HepG2 (cell line): ENCODE data around the gene CHST11.

Source experiments
- RFX3 ChIP-seq: IDR thresholded peaks from 2 replicates; pipeline ENCODE4 v1.6.1; 2016; ENCODE audit warnings: missing biosample characterization, missing genetic modification reagents
- SRSF9 ChIP-seq: fragments of 200-400 bp; formaldehyde crosslinking; IDR thresholded peaks from 2 replicates; pipeline ENCODE4 v1.6.1; 2018; ENCODE audit warnings: borderline replicate concordance, mild to moderate bottlenecking, low read depth, low read length; ENCODE audit not compliant: insufficient read depth, poor library complexity, severe bottlenecking
- ZNF768 ChIP-seq: sonication (generic); formaldehyde crosslinking; IDR thresholded peaks from 2 replicates; pipeline ENCODE4 v1.4.0; 2020; ENCODE audit warnings: missing genetic modification reagents
- TF ChIP-seq, protein P1 (sequence below), 2 experiments: IDR thresholded peaks; 2 replicates each; pipeline ENCODE4 v1.6.1; 2011 to 2012; ENCODE audit warnings: low read length in 2 of 2, borderline replicate concordance in 1 of 2, low read depth in 1 of 2, mild to moderate bottlenecking in 1 of 2, moderate library complexity in 1 of 2
- TF ChIP-seq, protein P2 (sequence below): sonication (generic); formaldehyde crosslinking; IDR thresholded peaks from 2 replicates; pipeline ENCODE4 v1.4.0; 2020; ENCODE audit warnings: mild to moderate bottlenecking, missing genetic modification reagents

DNA sequence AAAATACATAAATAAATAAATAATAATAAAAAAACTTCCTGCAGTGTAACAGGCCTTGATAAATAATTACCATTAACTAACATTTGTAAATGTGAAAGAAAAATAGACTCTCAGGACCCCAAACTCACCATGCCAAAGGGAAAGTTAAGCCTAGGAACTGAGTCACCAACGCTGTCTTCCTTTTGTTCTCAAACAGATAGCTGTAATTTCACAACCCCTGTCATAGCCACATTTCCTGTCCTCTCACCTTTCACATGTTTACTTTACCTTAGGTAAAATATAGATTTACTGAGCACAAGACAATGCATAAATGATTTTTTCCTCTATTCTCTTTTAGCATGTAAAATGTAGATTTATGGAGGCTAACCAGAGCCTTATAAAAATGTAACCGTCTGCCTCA is 35.9 kb upstream of the CHST11 start:
- TF ChIP-seq SRSF9 (no peak), RFX3 (no peak), ZNF768 (CRISPR knock-in tag) (no peak)
- TF ChIP-seq, protein P1, sequence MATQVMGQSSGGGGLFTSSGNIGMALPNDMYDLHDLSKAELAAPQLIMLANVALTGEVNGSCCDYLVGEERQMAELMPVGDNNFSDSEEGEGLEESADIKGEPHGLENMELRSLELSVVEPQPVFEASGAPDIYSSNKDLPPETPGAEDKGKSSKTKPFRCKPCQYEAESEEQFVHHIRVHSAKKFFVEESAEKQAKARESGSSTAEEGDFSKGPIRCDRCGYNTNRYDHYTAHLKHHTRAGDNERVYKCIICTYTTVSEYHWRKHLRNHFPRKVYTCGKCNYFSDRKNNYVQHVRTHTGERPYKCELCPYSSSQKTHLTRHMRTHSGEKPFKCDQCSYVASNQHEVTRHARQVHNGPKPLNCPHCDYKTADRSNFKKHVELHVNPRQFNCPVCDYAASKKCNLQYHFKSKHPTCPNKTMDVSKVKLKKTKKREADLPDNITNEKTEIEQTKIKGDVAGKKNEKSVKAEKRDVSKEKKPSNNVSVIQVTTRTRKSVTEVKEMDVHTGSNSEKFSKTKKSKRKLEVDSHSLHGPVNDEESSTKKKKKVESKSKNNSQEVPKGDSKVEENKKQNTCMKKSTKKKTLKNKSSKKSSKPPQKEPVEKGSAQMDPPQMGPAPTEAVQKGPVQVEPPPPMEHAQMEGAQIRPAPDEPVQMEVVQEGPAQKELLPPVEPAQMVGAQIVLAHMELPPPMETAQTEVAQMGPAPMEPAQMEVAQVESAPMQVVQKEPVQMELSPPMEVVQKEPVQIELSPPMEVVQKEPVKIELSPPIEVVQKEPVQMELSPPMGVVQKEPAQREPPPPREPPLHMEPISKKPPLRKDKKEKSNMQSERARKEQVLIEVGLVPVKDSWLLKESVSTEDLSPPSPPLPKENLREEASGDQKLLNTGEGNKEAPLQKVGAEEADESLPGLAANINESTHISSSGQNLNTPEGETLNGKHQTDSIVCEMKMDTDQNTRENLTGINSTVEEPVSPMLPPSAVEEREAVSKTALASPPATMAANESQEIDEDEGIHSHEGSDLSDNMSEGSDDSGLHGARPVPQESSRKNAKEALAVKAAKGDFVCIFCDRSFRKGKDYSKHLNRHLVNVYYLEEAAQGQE (IDR thresholded peaks at IDR 0.05; ENCODE audit: borderline replicate concordance in 1 of 2, low read depth in 1 of 2, low read length in 2 of 2): no peak
- TF ChIP-seq, protein P2, sequence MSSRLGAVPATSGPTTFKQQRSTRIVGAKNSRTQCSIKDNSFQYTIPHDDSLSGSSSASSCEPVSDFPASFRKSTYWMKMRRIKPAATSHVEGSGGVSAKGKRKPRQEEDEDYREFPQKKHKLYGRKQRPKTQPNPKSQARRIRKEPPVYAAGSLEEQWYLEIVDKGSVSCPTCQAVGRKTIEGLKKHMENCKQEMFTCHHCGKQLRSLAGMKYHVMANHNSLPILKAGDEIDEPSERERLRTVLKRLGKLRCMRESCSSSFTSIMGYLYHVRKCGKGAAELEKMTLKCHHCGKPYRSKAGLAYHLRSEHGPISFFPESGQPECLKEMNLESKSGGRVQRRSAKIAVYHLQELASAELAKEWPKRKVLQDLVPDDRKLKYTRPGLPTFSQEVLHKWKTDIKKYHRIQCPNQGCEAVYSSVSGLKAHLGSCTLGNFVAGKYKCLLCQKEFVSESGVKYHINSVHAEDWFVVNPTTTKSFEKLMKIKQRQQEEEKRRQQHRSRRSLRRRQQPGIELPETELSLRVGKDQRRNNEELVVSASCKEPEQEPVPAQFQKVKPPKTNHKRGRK: no peak
